ENCODE results near the gene ZSCAN18.

The ZSCAN18 gene

GRCh38 chr19:58046856-58047255 lies 51.2 kb downstream of the ZSCAN18 start:
- no peak for DNase-seq (ENCODE audit: extremely low spot score, insufficient read length, low read depth)
- no peak for FAIRE-seq

- FAIRE-seq (no peak), DNase-seq (ENCODE audit: extremely low spot score, insufficient read length, low read depth) (no peak)
These were observed 52.5 kb downstream of the ZSCAN18 start for GRCh38 chr19:58045411-58046050.

GRCh38 chr19:58044886-58045285 lies 53.1 kb downstream of the ZSCAN18 start:
- no peak for FAIRE-seq
- no peak for DNase-seq (ENCODE audit: extremely low spot score, insufficient read length, low read depth)

GRCh38 chr19:58044391-58044790 lies 53.6 kb downstream of the ZSCAN18 start:
- FAIRE-seq (no peak), DNase-seq (ENCODE audit: extremely low spot score, insufficient read length, low read depth) (no peak)

- FAIRE-seq, result no peak
- DNase-seq (ENCODE audit: extremely low spot score, insufficient read length, low read depth), result no peak
These were observed 55.3 kb downstream of the ZSCAN18 start for GRCh38 chr19:58042495-58043340.

- no peak for DNase-seq (ENCODE audit: extremely low spot score, insufficient read length, low read depth)
- FAIRE-seq, result no peak
These were observed 57.1 kb downstream of the ZSCAN18 start for GRCh38 chr19:58040751-58041525.

GRCh38 chr19:58038688-58039204 lies 59.3 kb downstream of the ZSCAN18 start:
- FAIRE-seq, result no peak
- no peak for DNase-seq (ENCODE audit: extremely low spot score, insufficient read length, low read depth)

- no peak for DNase-seq (ENCODE audit: extremely low spot score, insufficient read length, low read depth)
- no peak for FAIRE-seq
These were observed 59.9 kb downstream of the ZSCAN18 start for GRCh38 chr19:58037927-58038687.

GRCh38 chr19:58035863-58036262 lies 62.2 kb downstream of the ZSCAN18 start:
- DNase-seq (ENCODE audit: extremely low spot score, insufficient read length, low read depth) (no peak), FAIRE-seq (no peak)

- DNase-seq (ENCODE audit: extremely low spot score, insufficient read length, low read depth) (no peak), FAIRE-seq (no peak)
These were observed 63.6 kb downstream of the ZSCAN18 start for GRCh38 chr19:58034477-58034793.
